Activated CD8-positive, alpha-beta T cell treated with anti-CD3 and anti-CD28 coated beads for 36 hours (primary cell): Measurements from ENCODE around the gene KLK4. TPM values are rescaled to one million over a fixed set of nuclear protein-coding genes. Genes with fewer than 3 reads are reported as not detected.
A peak's percentile ranks its signal among the peaks of the same experiment; 100 is the strongest.

Experiments used
- ATAC-seq: fragments of 200-7000 bp; cut with Tn5 transposase; one replicate; pipeline ENCODE4 v1.10.0; 2021; ENCODE audit warnings: mild to moderate bottlenecking, moderate library complexity
- CTCF ChIA-PET: fragments of 350-600 bp; sonication (Branson Sonifier 250); formaldehyde crosslinking; loops from one replicate; lab custom pipeline; 2021; ENCODE audit warnings: antibody characterized with exemption; lab: Charles Lee
- POLR2A ChIA-PET: fragments of 350-600 bp; sonication (Branson Sonifier 250); formaldehyde crosslinking; loops from one replicate; lab custom pipeline; 2021; ENCODE audit warnings: antibody characterized with exemption; lab: Charles Lee
- DNase-seq: peaks from one replicate; pipeline ENCODE4 v3.0.0-alpha.2; 2020
- H3K27ac Mint-ChIP-seq: one replicate; pipeline ENCODE4 v1.8.0; 2021; ENCODE audit warnings: mild to moderate bottlenecking, mixed read lengths
- H3K27me3 Mint-ChIP-seq: one replicate; pipeline ENCODE4 v1.8.0; 2021; ENCODE audit warnings: mixed read lengths
- H3K36me3 Mint-ChIP-seq: one replicate; pipeline ENCODE4 v1.8.0; 2021; ENCODE audit warnings: low read depth, mixed read lengths
- H3K4me1 Mint-ChIP-seq: one replicate; pipeline ENCODE4 v1.8.0; 2021; ENCODE audit warnings: low read depth, mixed read lengths
- H3K4me3 Mint-ChIP-seq: one replicate; pipeline ENCODE4 v1.8.0; 2021; ENCODE audit warnings: mild to moderate bottlenecking, moderate library complexity, mixed read lengths
- H3K9me3 Mint-ChIP-seq: one replicate; pipeline ENCODE4 v1.8.0; 2021; ENCODE audit warnings: mixed read lengths
- intact Hi-C: fragments of 100-400 bp; cut with micrococcal nuclease; formaldehyde crosslinking; loops from one replicate; pipeline ENCODE4 v1.10.0; 2022
- total RNA-seq, 2 experiments: library from RNA; stranded (reverse); gene quantifications; one replicate each; pipeline ENCODE4 v1.2.3, GENCODE V29; 2021
- TF ChIP-seq, protein P1 (sequence below): fragments of 200-600 bp; IDR thresholded peaks from one replicate; pipeline ENCODE4 v1.8.0; 2022; ENCODE audit warnings: antibody characterized with exemption, mild to moderate bottlenecking

KLK4 gene
- total RNA-seq, 2 experiments from 2014 or later: not detected

DNA sequence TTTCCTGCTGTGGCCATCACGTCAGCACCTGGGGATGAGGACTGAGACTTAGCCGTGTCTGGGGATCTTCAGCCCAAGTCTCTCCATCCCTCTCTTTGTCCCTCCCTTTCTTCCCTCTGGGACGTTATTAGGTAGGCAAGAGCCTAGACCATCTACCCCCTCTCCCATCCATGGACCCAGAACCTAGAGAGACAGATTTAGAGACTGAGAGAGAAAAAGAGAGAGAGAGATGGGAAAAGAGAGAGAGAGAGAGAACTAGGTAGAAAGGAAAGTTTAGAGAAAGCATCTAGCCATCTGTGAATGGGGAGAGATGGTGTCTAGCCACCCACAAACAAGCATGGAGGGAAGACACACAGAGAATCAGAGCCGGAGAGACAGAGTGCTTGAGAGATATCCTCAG lies 473 bp downstream of the KLK4 start:
- Mint-ChIP-seq H3K4me1 (peaks cover 8% of the 10 kb centered on the region), H3K4me3 (no peak overlapping the region), H3K27me3 (peaks cover 39% of the 10 kb centered on the region), H3K27ac (no peak overlapping the region), H3K9me3 (no peaks in the 10 kb centered on the region), H3K36me3 (no peaks in the 10 kb centered on the region)
- ChIA-PET CTCF (interaction anchor here (1.0 kb wide), 1 partner anchor 10 kb away, joined by 5 read pairs; no protein-coding TSS in a partner anchor), POLR2A (no interaction called here)
- ATAC-seq (no peak), DNase-seq (no peak)
- TF ChIP-seq, protein P1, sequence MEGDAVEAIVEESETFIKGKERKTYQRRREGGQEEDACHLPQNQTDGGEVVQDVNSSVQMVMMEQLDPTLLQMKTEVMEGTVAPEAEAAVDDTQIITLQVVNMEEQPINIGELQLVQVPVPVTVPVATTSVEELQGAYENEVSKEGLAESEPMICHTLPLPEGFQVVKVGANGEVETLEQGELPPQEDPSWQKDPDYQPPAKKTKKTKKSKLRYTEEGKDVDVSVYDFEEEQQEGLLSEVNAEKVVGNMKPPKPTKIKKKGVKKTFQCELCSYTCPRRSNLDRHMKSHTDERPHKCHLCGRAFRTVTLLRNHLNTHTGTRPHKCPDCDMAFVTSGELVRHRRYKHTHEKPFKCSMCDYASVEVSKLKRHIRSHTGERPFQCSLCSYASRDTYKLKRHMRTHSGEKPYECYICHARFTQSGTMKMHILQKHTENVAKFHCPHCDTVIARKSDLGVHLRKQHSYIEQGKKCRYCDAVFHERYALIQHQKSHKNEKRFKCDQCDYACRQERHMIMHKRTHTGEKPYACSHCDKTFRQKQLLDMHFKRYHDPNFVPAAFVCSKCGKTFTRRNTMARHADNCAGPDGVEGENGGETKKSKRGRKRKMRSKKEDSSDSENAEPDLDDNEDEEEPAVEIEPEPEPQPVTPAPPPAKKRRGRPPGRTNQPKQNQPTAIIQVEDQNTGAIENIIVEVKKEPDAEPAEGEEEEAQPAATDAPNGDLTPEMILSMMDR: no peak
- intact Hi-C loops: no loop called here

- TF ChIP-seq, protein P1: no peak
- no peaks in the 10 kb centered on the region for H3K9me3 Mint-ChIP-seq
- H3K27ac Mint-ChIP-seq: no peak overlapping the region
- intact Hi-C loops: no loop called here
- peaks cover 8% of the 10 kb centered on the region for H3K4me1 Mint-ChIP-seq
- ATAC-seq: peak; percentile 63
- H3K36me3 Mint-ChIP-seq: no peaks in the 10 kb centered on the region
- H3K4me3 Mint-ChIP-seq: no peak overlapping the region
- POLR2A ChIA-PET: no interaction called here
- H3K27me3 Mint-ChIP-seq: peaks cover 39% of the 10 kb centered on the region
- CTCF ChIA-PET: interaction anchor here (1.1 kb wide), 1 partner anchor 354 kb away, joined by 4 read pairs; no protein-coding TSS in a partner anchor
- peak; percentile 58 for DNase-seq
These were observed 1.7 kb downstream of the KLK4 start for GRCh38 chr19:50909240-50910070.

GRCh38 chr19:50908336-50908735 lies 2.9 kb downstream of the KLK4 start:
- H3K36me3 Mint-ChIP-seq: no peaks in the 10 kb centered on the region
- H3K27me3 Mint-ChIP-seq: peaks cover 41% of the 10 kb centered on the region
- intact Hi-C loops: no loop called here
- ATAC-seq (no peak), DNase-seq (no peak)
- no peaks in the 10 kb centered on the region for H3K9me3 Mint-ChIP-seq
- no peak overlapping the region for H3K27ac Mint-ChIP-seq
- peaks cover 8% of the 10 kb centered on the region for H3K4me1 Mint-ChIP-seq
- ChIA-PET CTCF (interaction anchor here (1.1 to 1.6 kb wide), 2 partner anchors 13 to 352 kb away, joined by 4 to 5 read pairs; no protein-coding TSS in a partner anchor), POLR2A (no interaction called here)
- TF ChIP-seq, protein P1: no peak
- H3K4me3 Mint-ChIP-seq: no peak overlapping the region

DNA sequence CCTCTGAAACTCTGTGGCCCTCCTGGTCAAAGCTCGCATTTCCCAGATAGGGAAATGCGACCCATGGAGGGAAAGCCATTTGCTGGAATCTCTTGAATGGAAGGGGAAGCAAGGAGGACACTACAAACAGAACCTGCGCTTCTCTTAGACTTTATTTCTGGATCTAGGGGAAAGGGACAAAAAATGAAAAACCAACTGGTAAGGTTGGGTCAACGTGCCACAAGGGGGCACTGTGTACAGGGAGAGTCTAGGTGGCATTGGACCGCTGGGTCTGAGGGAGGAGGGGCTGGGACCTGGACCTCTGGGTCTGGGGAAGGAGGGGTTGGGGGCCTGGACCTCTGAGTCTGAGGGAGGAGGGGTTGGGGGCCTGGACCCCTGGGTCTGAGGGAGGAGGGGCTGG lies 5.0 kb downstream of the KLK4 start:
- H3K27ac Mint-ChIP-seq: no peak overlapping the region
- CTCF ChIA-PET: interaction anchor here (0.9 to 2.7 kb wide), 4 partner anchors 16 to 190 kb away, joined by 3 to 16 read pairs (median 4); no protein-coding TSS in a partner anchor
- TF ChIP-seq, protein P1: peak; percentile 47
- H3K36me3 Mint-ChIP-seq: no peaks in the 10 kb centered on the region
- peaks cover 41% of the 10 kb centered on the region for H3K27me3 Mint-ChIP-seq
- H3K9me3 Mint-ChIP-seq: no peaks in the 10 kb centered on the region
- peak; percentile 42 for ATAC-seq
- H3K4me1 Mint-ChIP-seq: peaks cover 8% of the 10 kb centered on the region
- peak; percentile 61 for DNase-seq
- H3K4me3 Mint-ChIP-seq: no peak overlapping the region
- POLR2A ChIA-PET: no interaction called here
- intact Hi-C loops: no loop called here

GRCh38 chr19:50902640-50903039 lies 8.6 kb downstream of the KLK4 start:
- H3K4me1 Mint-ChIP-seq: no peaks in the 10 kb centered on the region
- no peaks in the 10 kb centered on the region for H3K9me3 Mint-ChIP-seq
- TF ChIP-seq, protein P1: no peak
- CTCF ChIA-PET: no interaction called here
- H3K4me3 Mint-ChIP-seq: no peak overlapping the region
- intact Hi-C loops: no loop called here
- H3K27me3 Mint-ChIP-seq: peaks cover 18% of the 10 kb centered on the region
- ATAC-seq (no peak), DNase-seq (no peak)
- no peaks in the 10 kb centered on the region for H3K36me3 Mint-ChIP-seq
- H3K27ac Mint-ChIP-seq: no peak overlapping the region
- POLR2A ChIA-PET: no interaction called here
